Glutamatergic neuron (in vitro differentiated cells): ENCODE results near the gene RCOR1. TPM values are rescaled to one million over a fixed set of nuclear protein-coding genes. Genes with fewer than 3 reads are reported as not detected.

Experiments
- DNase-seq: peaks from one replicate; pipeline ENCODE4 v3.0.0; 2022
- H3K27ac Mint-ChIP-seq: one replicate; pipeline ENCODE4 v1.8.0; 2020; ENCODE audit warnings: mild to moderate bottlenecking, mixed read lengths, inconsistent platforms; ENCODE audit not compliant: unreplicated experiment
- H3K27me3 Mint-ChIP-seq: one replicate; pipeline ENCODE4 v1.8.0; 2020; ENCODE audit warnings: mild to moderate bottlenecking, moderate library complexity, mixed read lengths, inconsistent platforms; ENCODE audit not compliant: unreplicated experiment
- H3K36me3 Mint-ChIP-seq: one replicate; pipeline ENCODE4 v1.8.0; 2020; ENCODE audit warnings: mild to moderate bottlenecking, mixed read lengths, inconsistent platforms; ENCODE audit not compliant: unreplicated experiment
- H3K4me1 Mint-ChIP-seq: one replicate; pipeline ENCODE4 v1.8.0; 2020; ENCODE audit warnings: mild to moderate bottlenecking, low read depth, mixed read lengths, inconsistent platforms; ENCODE audit not compliant: unreplicated experiment
- H3K4me3 Mint-ChIP-seq: one replicate; pipeline ENCODE4 v1.8.0; 2020; ENCODE audit warnings: mild to moderate bottlenecking, mixed read lengths, inconsistent platforms; ENCODE audit not compliant: unreplicated experiment
- H3K9me3 Mint-ChIP-seq: one replicate; pipeline ENCODE4 v1.8.0; 2020; ENCODE audit warnings: mild to moderate bottlenecking, moderate library complexity, mixed read lengths, inconsistent platforms; ENCODE audit not compliant: unreplicated experiment
- CTCF ChIP-seq: fragments of 200-600 bp; sonication (generic); IDR thresholded peaks from one replicate; pipeline ENCODE4 v1.5.0; 2021; ENCODE audit not compliant: partially characterized antibody, unreplicated experiment
- total RNA-seq: library from RNA; stranded (reverse); fragmentation: NEBNext Ultra II Directional; extraction: Animal tissue kit (Norgen Biotek cat#: 25700); gene quantifications from one replicate; pipeline ENCODE4 v1.2.1, GENCODE V29; 2021; ENCODE audit not compliant: unreplicated experiment

The RCOR1 gene
- total RNA-seq, 1 donor from 2014 or later: 14.3 TPM

DNA sequence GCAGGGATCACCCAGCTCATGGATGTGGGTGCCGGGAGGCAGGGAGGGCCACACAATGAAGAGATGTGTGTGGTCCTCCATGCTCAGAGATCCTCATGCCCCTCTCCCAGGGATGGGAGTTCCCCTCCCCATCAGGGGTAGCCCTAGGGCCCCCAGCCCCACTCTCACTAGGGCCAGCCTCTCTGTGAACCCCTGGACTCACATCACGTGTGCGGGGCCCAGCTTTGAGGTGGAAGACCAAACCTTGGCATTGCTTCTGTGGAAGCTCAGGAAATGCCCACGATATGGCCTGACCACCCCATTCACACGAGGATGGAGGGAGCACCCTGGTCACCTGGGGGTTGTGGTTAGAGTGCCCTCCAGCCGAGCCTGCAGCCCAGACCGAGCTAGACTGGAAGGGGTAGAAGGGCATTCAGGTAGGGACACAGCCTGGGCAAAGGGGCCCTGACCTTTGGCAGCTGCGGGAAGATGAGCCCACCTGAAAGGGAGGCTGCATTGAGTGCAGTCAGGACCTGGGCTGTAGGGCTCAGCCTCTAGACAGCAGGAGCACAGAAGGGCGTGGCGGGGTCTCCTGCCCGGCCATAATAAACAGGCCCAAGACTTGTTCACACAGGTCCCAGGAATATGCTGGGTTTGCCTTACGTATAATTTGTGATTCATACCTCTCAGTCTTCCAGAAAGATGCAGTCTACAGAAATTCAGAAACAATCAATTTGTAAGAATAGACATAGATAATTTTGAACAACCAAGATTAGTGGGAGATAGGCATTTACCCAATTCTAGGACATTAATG is 34.8 kb upstream of the RCOR1 start:
- H3K27me3 Mint-ChIP-seq: no peaks in the 10 kb centered on the region
- DNase-seq: no peak
- TF ChIP-seq CTCF: no peak

GRCh38 chr14:102558556-102558955 is 33.9 kb upstream of the RCOR1 start:
- Mint-ChIP-seq H3K27ac (no peak overlapping the region), H3K27me3 (no peaks in the 10 kb centered on the region), H3K36me3 (peaks cover 5% of the 10 kb centered on the region), H3K9me3 (peaks cover 1% of the 10 kb centered on the region), H3K4me1 (no peaks in the 10 kb centered on the region), H3K4me3 (no peak overlapping the region)
- no peak for DNase-seq
- no peak for TF ChIP-seq CTCF

More for the DNA sequence above, 34.8 kb upstream of the RCOR1 start:
- Mint-ChIP-seq H3K4me1 (no peaks in the 10 kb centered on the region), H3K27ac (no peak overlapping the region), H3K4me3 (no peak overlapping the region), H3K36me3 (peaks cover 5% of the 10 kb centered on the region), H3K9me3 (peaks cover 1% of the 10 kb centered on the region)

- peaks cover 5% of the 10 kb centered on the region for H3K9me3 Mint-ChIP-seq
- H3K36me3 Mint-ChIP-seq: peaks cover 5% of the 10 kb centered on the region
- no peaks in the 10 kb centered on the region for H3K27me3 Mint-ChIP-seq
Measured at GRCh38 chr14:102560458-102561261, 31.8 kb upstream of the RCOR1 start.

GRCh38 chr14:102565331-102565887 is 27.0 kb upstream of the RCOR1 start:
- DNase-seq: no peak
- no peaks in the 10 kb centered on the region for H3K27me3 Mint-ChIP-seq
- H3K4me1 Mint-ChIP-seq: no peaks in the 10 kb centered on the region
- no peak overlapping the region for H3K4me3 Mint-ChIP-seq
- peaks cover 5% of the 10 kb centered on the region for H3K9me3 Mint-ChIP-seq
- H3K27ac Mint-ChIP-seq: no peak overlapping the region
- no peaks in the 10 kb centered on the region for H3K36me3 Mint-ChIP-seq
- no peak for TF ChIP-seq CTCF

More at GRCh38 chr14:102560458-102561261, 31.8 kb upstream of the RCOR1 start:
- no peak overlapping the region for H3K4me3 Mint-ChIP-seq
- no peak for TF ChIP-seq CTCF
- no peak for DNase-seq
- H3K27ac Mint-ChIP-seq: no peak overlapping the region
- H3K4me1 Mint-ChIP-seq: no peaks in the 10 kb centered on the region

DNA sequence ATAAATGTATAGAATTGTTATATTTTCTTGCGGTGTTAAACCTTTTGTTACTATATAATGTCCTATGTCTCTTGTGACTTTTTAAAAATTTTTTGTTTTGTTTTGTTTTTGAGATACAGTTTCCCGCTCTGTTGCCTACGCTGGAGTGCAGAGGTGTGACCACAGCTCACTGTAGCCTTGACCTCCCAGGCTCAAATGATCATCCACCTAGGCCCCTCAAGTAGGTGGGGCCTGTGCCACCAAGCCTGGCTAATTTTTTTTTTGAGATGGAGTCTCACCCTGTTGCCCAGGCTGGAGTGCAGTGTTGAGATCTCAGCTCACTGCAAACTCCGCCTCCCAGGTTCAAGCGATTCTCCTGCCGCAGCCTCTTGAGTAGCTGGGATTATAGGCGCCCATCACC is 26.5 kb upstream of the RCOR1 start:
- Mint-ChIP-seq H3K27ac (no peak overlapping the region), H3K4me3 (no peak overlapping the region), H3K9me3 (peaks cover 5% of the 10 kb centered on the region), H3K36me3 (no peaks in the 10 kb centered on the region), H3K27me3 (no peaks in the 10 kb centered on the region), H3K4me1 (no peaks in the 10 kb centered on the region)
- no peak for TF ChIP-seq CTCF
- DNase-seq: no peak
